ENCODE results near the gene SLC19A1.

GRCh38 chr21:45560106-45561021 is 18.1 kb upstream of the SLC19A1 start:
- TF ChIP-seq CTCF (conservative IDR thresholded peaks at IDR 0.05): no peak
- no peak for TF ChIP-seq ZFX (IDR thresholded peaks at IDR 0.05)

All from C4-2B (cell line).